ENCODE measurements around the gene MRPL24. TPM values are rescaled to one million over a fixed set of nuclear protein-coding genes. Genes with fewer than 3 reads are reported as not detected.
"Not testable (repeated sequence)": the region's sequence is repeated elsewhere in the genome, so short reads cannot be mapped to it uniquely, and the experiment has no call there.

MRPL24 gene
- total and polyA plus RNA-seq, 2 of the 13 experiments (the other 11 are each of a cell fraction or from before 2014, with no cell fraction given): 38.1 to 42.9 TPM

- no peak overlapping the region for H3K4me2 ChIP-seq (ENCODE audit: low read depth, low read length)
- 71% methylated on average over 6 of the region's 6 CpGs for WGBS (ENCODE audit: low lambda C conversion rate)
- intact Hi-C loops (cut with micrococcal nuclease; ENCODE audit: unreplicated experiment) (no loop called here), in situ Hi-C loops (cut with HindIII; ENCODE audit: extremely low pct_ligation_motif_present, low pct_unique_long_range_greater_than_20kb) (no loop called here)
- POLR2A ChIA-PET: interaction anchor here (1.1 kb wide), 1 partner anchor 9 kb away, joined by 5 read pairs; the partner anchor contains the start of gene HDGF
- H3K9ac ChIP-seq (ENCODE audit: insufficient read depth, low read depth, low read length): no peak overlapping the region
- H3K4me3 ChIP-seq (replicated peaks in 1 of 3; ENCODE audit: insufficient read depth in 1 of 3, low read depth in 2 of 3, low read length in 3 of 3): no peak overlapping the region
- H3K9me3 ChIP-seq (ENCODE audit: low read length): no peaks in the 10 kb centered on the region
- CTCF ChIA-PET (ENCODE audit: low intra/inter-chr PET ratio, low total read pairs): no interaction called here
- no peaks in the 10 kb centered on the region for H3K4me1 ChIP-seq (ENCODE audit: insufficient read depth, low read length)
- FAIRE-seq (no peak), DNase-seq (ENCODE audit: low spot score) (no peak), ATAC-seq (no peak)
- no peaks in the 10 kb centered on the region for H4K20me1 ChIP-seq (ENCODE audit: insufficient read depth, low read length)
- no peak overlapping the region for H3K27ac ChIP-seq (ENCODE audit: extremely low read length, insufficient read depth, low read length)
- H3K79me2 ChIP-seq (ENCODE audit: insufficient read depth, low read length): no peaks in the 10 kb centered on the region
- no peak overlapping the region for H2AFZ ChIP-seq (ENCODE audit: low read length)
- no peaks in the 10 kb centered on the region for H3K27me3 ChIP-seq (ENCODE audit: control insufficient read depth in 1 of 2, insufficient read depth in 2 of 2, low read length in 2 of 2)
- no TSS peak for BruUV-seq (replicated peaks)
- no peak for TF ChIP-seq PBX3 (CRISPR knock-in tag; IDR thresholded peaks at IDR 0.05; ENCODE audit: borderline replicate concordance)
- no peak for TF ChIP-seq CC2D1A (CRISPR knock-in tag; IDR thresholded peaks at IDR 0.05)
- no peak for TF ChIP-seq ZBTB49 (CRISPR knock-in tag; IDR thresholded peaks at IDR 0.05; ENCODE audit: borderline replicate concordance)
- TF ChIP-seq KLF6 (CRISPR knock-in tag; IDR thresholded peaks at IDR 0.05): no peak
- no peak for TF ChIP-seq BCL6 (CRISPR knock-in tag; IDR thresholded peaks at IDR 0.05)
- TF ChIP-seq RBM39 (IDR thresholded peaks at IDR 0.05; ENCODE audit: low read depth, low read length, poor library complexity, severe bottlenecking): no peak
- TF ChIP-seq ZNF580 (CRISPR knock-in tag; IDR thresholded peaks at IDR 0.05; ENCODE audit: borderline replicate concordance, low read depth): no peak
- no peak for TF ChIP-seq ZFP91 (CRISPR knock-in tag; IDR thresholded peaks at IDR 0.05; ENCODE audit: borderline replicate concordance)
- no peaks in the 10 kb centered on the region for H3K36me3 ChIP-seq (replicated peaks in 1 of 2; ENCODE audit: control insufficient read depth in 1 of 2, insufficient read depth in 2 of 2, low read length in 2 of 2)
Observed at GRCh38 chr1:156760092-156760795, 19.4 kb upstream of the MRPL24 start.

- H3K36me3 ChIP-seq (replicated peaks in 1 of 2; ENCODE audit: control insufficient read depth in 1 of 2, insufficient read depth in 2 of 2, low read length in 2 of 2); H3K27me3 ChIP-seq (ENCODE audit: control insufficient read depth in 1 of 2, insufficient read depth in 2 of 2, low read length in 2 of 2); H3K4me2 ChIP-seq (ENCODE audit: low read depth, low read length); H2AFZ ChIP-seq (ENCODE audit: low read length); H3K27ac ChIP-seq (ENCODE audit: extremely low read length, insufficient read depth, low read length); CTCF ChIA-PET (ENCODE audit: low intra/inter-chr PET ratio, low total read pairs); FAIRE-seq; DNase-seq (ENCODE audit: low spot score); BruUV-seq (replicated peaks); H3K9me3 ChIP-seq (ENCODE audit: low read length); intact Hi-C loops (cut with micrococcal nuclease; ENCODE audit: unreplicated experiment); H3K9ac ChIP-seq (ENCODE audit: insufficient read depth, low read depth, low read length); in situ Hi-C loops (cut with HindIII; ENCODE audit: extremely low pct_ligation_motif_present, low pct_unique_long_range_greater_than_20kb); H3K4me1 ChIP-seq (ENCODE audit: insufficient read depth, low read length); ATAC-seq; H4K20me1 ChIP-seq (ENCODE audit: insufficient read depth, low read length); H3K79me2 ChIP-seq (ENCODE audit: insufficient read depth, low read length); H3K4me3 ChIP-seq (replicated peaks in 1 of 3; ENCODE audit: insufficient read depth in 1 of 3, low read depth in 2 of 3, low read length in 3 of 3): not testable (repeated sequence)
- POLR2A ChIA-PET: interaction anchor here (2.6 kb wide), 1 partner anchor 9 kb away, joined by 12 read pairs; the partner anchor contains the start of gene PRCC
- WGBS (ENCODE audit: low lambda C conversion rate): 98% methylated on average over 10 of the region's 10 CpGs
Observed at GRCh38 chr1:156757572-156758253, 16.8 kb upstream of the MRPL24 start.

Data from HepG2 (cell line).